HG03442 (cell line): ENCODE results near the gene PTCD1.
A peak's percentile ranks its signal among the peaks of the same experiment; 100 is the strongest.

ENCODE experiments used
- ATAC-seq: cut with Tn5 transposase; IDR thresholded peaks from one replicate; pipeline ENCODE4 v1.9.1; 2021; ENCODE audit warnings: mild to moderate bottlenecking, moderate library complexity; ENCODE audit not compliant: unreplicated experiment

PTCD1 gene

GRCh38 chr7:99438573-99439480 lies at the start of gene PTCD1, which contains the start of gene CPSF4:
TSS of gene PTCD1 (minus strand) at chr7:99438798. CDS start at chr7:99435242, 3,556 bp downstream.
TSS of gene CPSF4 (plus strand) at chr7:99438943. CDS start at chr7:99439083, 140 bp downstream.
- ATAC-seq: peak; percentile 89

- no peak for ATAC-seq
These were observed 46.5 kb upstream of the PTCD1 start for GRCh38 chr7:99485094-99485493.

GRCh38 chr7:99478464-99479440 lies 40.2 kb upstream of the PTCD1 start:
- ATAC-seq: no peak

DNA sequence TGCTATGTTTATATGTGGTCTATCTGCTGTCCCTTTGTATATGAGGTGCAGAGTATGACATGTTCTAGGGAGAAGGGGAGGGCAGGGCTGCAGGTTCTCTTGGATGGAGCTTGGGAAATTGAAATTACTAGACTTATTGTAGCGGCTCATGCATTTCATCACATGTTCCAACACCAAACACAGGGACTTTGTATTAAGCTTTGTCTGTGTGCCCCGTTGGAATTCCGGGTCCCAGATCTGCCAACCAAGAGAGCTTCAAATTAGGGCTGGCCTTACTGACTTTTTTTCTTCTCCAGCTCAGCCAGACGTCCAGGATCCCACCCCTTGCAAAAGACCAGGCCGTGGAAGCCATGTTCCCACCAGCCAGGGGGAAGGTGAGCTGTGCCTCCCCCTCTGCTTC lies 37.5 kb upstream of the PTCD1 start:
- no peak for ATAC-seq

DNA sequence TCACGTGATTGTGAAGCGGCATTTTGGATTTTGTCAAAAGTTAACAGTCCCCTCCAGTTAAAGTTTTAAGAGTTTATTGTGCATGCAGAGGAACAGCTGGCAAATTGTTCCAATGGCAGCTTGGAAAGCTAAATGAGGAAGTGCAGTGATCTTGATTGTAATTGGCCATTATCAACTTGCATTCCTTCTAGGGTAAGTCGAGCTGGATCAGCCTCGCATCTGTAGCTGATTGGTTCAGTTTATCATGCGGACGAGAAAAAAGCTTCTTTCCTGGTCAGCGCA lies 34.7 kb upstream of the PTCD1 start:
- ATAC-seq: peak; percentile 5

DNA sequence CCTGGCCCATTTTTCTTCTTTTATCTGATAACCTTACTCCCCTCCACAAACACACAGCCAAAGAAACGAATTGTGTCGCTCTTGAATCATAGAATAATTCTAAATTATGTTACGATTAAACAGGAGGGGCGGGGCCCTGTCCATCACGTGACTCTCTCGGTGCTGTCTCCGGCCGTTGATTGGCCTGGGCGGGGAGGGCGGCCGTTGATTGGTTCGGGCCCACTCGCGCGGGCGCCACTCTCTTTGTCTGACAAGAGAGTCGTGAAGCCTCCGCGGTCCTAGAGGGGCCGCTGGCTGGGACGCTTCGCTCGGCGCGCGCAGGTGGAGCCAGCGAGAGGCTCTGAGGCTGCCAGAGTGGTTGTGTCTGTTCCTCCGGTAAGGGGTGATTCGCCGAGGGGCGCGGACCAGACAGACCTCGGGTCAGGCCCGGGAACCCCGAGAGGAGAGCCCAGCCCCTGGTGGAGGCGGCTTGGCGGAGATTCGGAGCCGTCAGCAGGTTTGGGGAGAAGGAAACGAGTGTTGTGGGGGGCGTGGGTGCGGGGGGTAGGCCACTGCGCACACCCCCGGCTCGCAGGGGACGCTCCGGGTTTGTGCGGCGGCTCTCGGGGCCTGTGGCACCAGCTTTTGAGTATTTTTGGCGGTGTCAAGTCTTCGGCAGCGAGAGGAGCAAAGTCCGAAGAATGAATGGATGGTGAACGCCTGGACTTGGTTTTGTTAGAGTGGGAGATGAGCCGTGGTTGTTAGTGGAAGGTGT lies 34.1 kb upstream of the PTCD1 start, which contains the start of gene ZNF789:
Gene ZNF789, plus strand, starts transcription at position 330 of the 754 bp plus-strand sequence. CDS start 3,567 bp downstream, outside the sequence.
- ATAC-seq: peak; percentile 92

DNA sequence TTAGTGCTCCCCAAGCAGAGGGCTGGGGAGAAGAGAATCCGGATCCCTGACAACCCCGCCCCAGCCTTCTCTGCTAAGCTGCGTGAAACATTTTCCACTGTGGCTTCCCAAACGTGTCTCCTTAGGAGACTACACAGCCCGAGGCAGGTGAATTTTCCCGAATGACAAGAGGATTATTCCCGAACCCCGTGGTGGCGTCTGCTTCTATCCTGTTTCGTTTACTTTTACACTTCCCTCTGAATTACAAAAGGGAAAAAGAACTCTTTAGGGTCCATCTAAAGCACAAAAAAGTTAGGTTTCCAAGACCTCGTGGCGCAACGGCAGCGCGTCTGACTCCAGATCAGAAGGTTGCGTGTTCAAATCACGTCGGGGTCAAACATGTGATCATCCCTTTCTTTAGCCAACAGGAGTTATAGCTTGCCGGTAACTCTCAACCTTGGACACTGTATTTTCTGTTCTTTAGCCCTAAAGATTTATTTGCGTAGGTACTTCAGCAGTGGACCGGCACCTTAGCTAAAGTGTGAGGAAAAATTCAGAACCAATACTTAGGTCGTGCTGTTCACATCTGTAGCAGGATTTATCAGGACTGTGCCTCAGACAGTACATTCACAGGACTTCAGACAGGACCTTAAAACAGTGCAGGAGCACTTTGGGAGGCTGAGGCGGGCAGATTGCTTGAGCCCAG lies 30.9 kb upstream of the PTCD1 start:
- no peak for ATAC-seq

- ATAC-seq: no peak
These were observed 29.8 kb upstream of the PTCD1 start for GRCh38 chr7:99468336-99468918.

DNA sequence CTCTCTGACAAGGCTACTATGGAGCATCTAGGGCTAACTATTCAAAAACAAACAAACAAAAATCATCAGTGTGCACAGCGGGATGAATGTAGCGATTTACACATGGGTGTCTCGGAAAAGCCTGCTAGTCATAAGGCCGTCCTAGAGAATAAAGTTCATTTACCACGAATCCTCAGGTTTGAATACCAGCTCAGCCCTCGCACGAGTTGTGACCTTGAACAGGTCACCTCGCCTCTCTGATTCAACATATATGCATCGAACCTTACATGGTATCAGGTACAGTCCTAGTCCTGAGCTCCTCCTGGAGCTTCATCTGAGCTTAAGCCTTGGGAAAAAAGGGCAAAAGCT lies 26.8 kb upstream of the PTCD1 start:
- no peak for ATAC-seq

DNA sequence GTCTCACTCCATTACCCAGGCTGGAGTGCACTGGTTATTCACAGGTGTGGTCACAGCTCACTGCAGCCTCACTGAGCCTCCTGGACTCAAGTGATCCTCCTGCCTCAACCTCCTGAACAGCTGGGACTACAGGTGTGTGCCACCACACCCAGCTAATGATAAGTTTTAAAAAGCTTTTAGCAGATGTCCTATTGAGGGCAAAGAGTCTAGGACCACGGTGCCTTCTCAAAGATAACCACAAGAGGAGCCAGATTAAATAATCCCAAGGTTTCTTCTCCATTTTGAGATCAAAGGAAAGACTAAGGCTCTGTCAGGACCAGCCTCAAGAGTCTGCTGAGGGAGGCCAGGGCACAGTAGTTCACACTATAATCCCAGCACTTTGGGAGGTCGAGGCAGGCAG lies 22.6 kb upstream of the PTCD1 start:
- no peak for ATAC-seq

GRCh38 chr7:99460651-99461050 lies 22.1 kb upstream of the PTCD1 start:
- ATAC-seq: no peak

DNA sequence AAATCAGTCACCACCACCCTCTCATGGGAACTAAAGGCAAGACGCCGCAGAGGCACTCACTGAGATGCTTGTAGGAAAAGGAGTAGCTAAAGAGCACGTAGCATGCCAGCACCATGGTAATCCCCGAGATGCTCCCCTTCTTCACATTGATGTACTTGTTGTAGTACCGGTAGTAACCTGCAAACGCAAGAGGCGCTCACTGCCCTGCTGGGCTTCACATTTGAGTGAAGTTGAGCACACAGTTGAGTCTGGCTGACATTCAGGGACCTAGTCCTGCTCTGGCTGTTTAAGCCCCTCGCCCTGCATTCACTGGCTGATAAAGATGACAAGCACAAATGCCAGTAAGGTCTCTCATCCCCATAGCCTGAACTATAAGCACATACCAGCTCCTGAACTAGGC lies 20.5 kb upstream of the PTCD1 start:
- no peak for ATAC-seq

DNA sequence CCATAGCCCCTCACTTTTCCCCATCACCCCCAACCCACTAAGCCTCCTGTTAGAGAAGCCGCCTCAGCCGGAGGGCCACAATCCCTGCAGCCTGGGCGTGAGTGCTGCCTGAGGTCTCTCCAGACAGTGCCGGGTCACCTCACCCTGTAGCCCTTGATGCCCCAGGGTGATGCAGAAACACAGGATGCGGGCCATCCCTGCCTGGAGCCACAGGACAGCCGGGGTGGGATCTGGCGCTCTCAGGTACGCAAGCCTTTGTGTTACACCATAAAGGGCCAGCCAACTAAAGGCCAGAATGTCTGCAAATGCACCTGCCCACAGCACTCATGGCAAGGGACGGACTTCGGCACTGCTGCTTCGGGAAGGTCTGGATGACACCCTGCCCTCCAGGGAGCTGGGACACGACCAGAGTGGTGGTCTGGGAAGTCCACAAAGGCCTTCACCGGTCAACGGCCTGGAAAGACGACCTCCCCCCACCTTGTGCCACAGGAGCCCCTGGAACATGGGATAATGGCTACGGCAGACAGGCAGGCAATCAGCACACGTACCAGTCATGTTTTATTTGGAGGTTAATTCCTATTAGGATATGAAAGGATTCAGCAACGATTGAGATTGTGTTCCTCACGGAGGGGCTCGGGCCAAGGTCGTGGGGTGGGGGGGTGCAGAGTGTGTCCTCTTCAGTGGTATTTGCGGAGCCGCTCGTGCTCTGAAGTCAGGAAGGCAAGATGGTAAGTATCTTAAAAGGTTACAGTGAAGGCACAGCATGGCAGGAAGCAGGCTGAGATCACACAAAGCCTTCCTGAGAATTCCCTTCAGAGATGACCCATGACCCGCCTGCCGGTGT lies 19.3 kb upstream of the PTCD1 start:
- no peak for ATAC-seq

GRCh38 chr7:99457050-99457649 lies 18.6 kb upstream of the PTCD1 start:
- ATAC-seq: no peak

DNA sequence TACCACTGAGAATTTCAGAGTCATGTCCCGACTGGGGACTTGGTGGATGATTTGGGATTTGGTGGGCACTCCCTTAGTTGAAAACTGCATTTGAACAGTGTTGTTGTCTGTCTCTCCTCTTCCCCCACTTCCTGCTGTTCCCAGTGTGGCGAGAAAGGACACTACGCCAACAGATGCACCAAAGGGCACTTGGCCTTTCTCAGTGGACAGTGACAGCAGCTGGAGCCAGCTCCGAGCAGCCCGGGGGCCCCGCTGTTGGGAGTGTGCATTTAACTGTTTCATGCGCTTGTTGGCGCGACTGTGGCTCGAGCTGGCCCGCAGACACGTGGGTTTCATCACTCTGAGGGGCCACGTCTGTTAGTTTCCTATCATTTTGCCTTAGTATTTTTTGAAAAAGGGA lies 17.7 kb upstream of the PTCD1 start:
- no peak for ATAC-seq

GRCh38 chr7:99455874-99456273 lies 17.3 kb upstream of the PTCD1 start:
- ATAC-seq: no peak

- no peak for ATAC-seq
These were observed 14.5 kb upstream of the PTCD1 start for GRCh38 chr7:99453105-99453504.

GRCh38 chr7:99452541-99452940 lies 13.9 kb upstream of the PTCD1 start:
- no peak for ATAC-seq

DNA sequence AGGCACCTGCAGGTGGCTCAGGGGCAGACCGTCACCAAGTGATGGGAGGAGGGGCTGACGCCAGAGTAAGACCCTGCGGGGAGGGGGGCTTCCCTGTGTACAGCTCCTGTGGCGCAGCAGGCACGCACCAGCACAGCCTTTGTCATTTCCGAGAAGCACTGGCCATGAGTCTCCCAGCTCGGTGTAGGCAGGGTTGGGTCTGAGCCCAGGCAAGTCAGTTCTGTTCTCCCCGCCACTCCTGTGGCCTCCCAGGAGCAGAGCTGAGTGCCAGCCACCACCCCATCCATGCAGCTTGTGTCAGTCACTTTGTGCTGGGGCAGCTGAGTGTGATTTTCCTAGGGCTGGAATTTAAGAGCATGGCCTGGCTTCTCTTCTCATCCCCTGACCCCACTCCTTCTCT lies 13.3 kb upstream of the PTCD1 start:
- no peak for ATAC-seq
